HT-29 (cell line): Measurements from ENCODE around the gene TMEM238. TPM values are rescaled to one million over a fixed set of nuclear protein-coding genes. Genes with fewer than 3 reads are reported as not detected.
"Not testable (repeated sequence)": the region's sequence is repeated elsewhere in the genome, so short reads cannot be mapped to it uniquely, and the experiment has no call there.

ENCODE experiments used
- DNase-seq: peaks from one replicate; pipeline ENCODE4 v3.0.0-alpha.2; 2015; ENCODE audit warnings: low spot score
- total RNA-seq: library from RNA; depleted of rRNA; stranded (reverse); fragments of >200 nt; shearing (Covaris generic); gene quantifications from 2 replicates; pipeline ENCODE4 v1.2.3, GENCODE V29; 2014

Gene TMEM238
- total RNA-seq, 1 experiment from 2014 or later = 92.7 TPM

GRCh38 chr19:55401390-55401789 is 17.3 kb upstream of the TMEM238 start:
- DNase-seq = not testable (repeated sequence)

GRCh38 chr19:55400281-55401087 is 16.4 kb upstream of the TMEM238 start:
- DNase-seq = no peak

- no peak for DNase-seq
These were observed 14.3 kb upstream of the TMEM238 start for GRCh38 chr19:55398200-55398925.

GRCh38 chr19:55392820-55393761 is 9.0 kb upstream of the TMEM238 start:
- DNase-seq = no peak

GRCh38 chr19:55391702-55392615 is 7.9 kb upstream of the TMEM238 start:
- no peak for DNase-seq

GRCh38 chr19:55391191-55391670 is 7.1 kb upstream of the TMEM238 start:
- no peak for DNase-seq

- no peak for DNase-seq
These were observed 6.4 kb upstream of the TMEM238 start for GRCh38 chr19:55390461-55390880.

GRCh38 chr19:55389386-55390317 is 5.6 kb upstream of the TMEM238 start:
- no peak for DNase-seq

- DNase-seq = no peak
These were observed 3.8 kb upstream of the TMEM238 start for GRCh38 chr19:55387736-55388497.

GRCh38 chr19:55386493-55386971 is 2.4 kb upstream of the TMEM238 start:
- DNase-seq = no peak

- peak; percentile 100 for DNase-seq
These were observed 1.8 kb upstream of the TMEM238 start, which contains the start of gene RPL28 for GRCh38 chr19:55385724-55386492. Gene RPL28 (plus strand): TSS chr19:55385932. CDS start chr19:55386358, 426 bp downstream.

- DNase-seq = peak; percentile 100
These were observed 1.0 kb upstream of the TMEM238 start for GRCh38 chr19:55384920-55385723.

- peak; percentile 83 for DNase-seq
These were observed 587 bp downstream of the TMEM238 start for GRCh38 chr19:55383279-55384130.

- DNase-seq = no peak
These were observed 1.5 kb downstream of the TMEM238 start for GRCh38 chr19:55382522-55383054.

GRCh38 chr19:55382013-55382412 is 2.1 kb downstream of the TMEM238 start:
- DNase-seq = no peak
